ENCODE results near the gene CNNM4.

The CNNM4 gene

GRCh38 chr2:96835830-96836229 is 75.1 kb downstream of the CNNM4 start:
- no peak for TF ChIP-seq ZFP30 (CRISPR knock-in tag; IDR thresholded peaks at IDR 0.05)
- TF ChIP-seq RARB (CRISPR knock-in tag; IDR thresholded peaks at IDR 0.05) = no peak
- no peak for TF ChIP-seq ARNTL (CRISPR knock-in tag; IDR thresholded peaks at IDR 0.05; ENCODE audit: borderline replicate concordance, low read depth)
- no peak for TF ChIP-seq BACH2 (CRISPR knock-in tag; IDR thresholded peaks at IDR 0.05; ENCODE audit: borderline replicate concordance)
- TF ChIP-seq CSRNP3 (CRISPR knock-in tag; IDR thresholded peaks at IDR 0.05) = no peak
- no peak for TF ChIP-seq PATZ1 (CRISPR knock-in tag; IDR thresholded peaks at IDR 0.05; ENCODE audit: borderline replicate concordance)
- no peak for TF ChIP-seq GLIS3 (CRISPR knock-in tag; IDR thresholded peaks at IDR 0.05)
- TF ChIP-seq CREB5 (CRISPR knock-in tag; IDR thresholded peaks at IDR 0.05; ENCODE audit: low read depth) = no peak
- TF ChIP-seq TCF4 (CRISPR knock-in tag; IDR thresholded peaks at IDR 0.05; ENCODE audit: borderline replicate concordance) = no peak
- no peak for TF ChIP-seq SNAI2 (CRISPR knock-in tag; IDR thresholded peaks at IDR 0.05)
- no peak for TF ChIP-seq CSDC2 (CRISPR knock-in tag; IDR thresholded peaks at IDR 0.05)
- ATAC-seq = no peak

- no peak for TF ChIP-seq PATZ1 (CRISPR knock-in tag; IDR thresholded peaks at IDR 0.05; ENCODE audit: borderline replicate concordance)
- TF ChIP-seq BACH2 (CRISPR knock-in tag; IDR thresholded peaks at IDR 0.05; ENCODE audit: borderline replicate concordance) = no peak
- TF ChIP-seq CSRNP3 (CRISPR knock-in tag; IDR thresholded peaks at IDR 0.05) = no peak
- TF ChIP-seq CSDC2 (CRISPR knock-in tag; IDR thresholded peaks at IDR 0.05) = no peak
- TF ChIP-seq ZNF565 (CRISPR knock-in tag; conservative IDR thresholded peaks at IDR 0.05; ENCODE audit: low read depth) = no peak
- no peak for ATAC-seq
These were observed 76.9 kb downstream of the CNNM4 start for GRCh38 chr2:96837575-96837974.

DNA sequence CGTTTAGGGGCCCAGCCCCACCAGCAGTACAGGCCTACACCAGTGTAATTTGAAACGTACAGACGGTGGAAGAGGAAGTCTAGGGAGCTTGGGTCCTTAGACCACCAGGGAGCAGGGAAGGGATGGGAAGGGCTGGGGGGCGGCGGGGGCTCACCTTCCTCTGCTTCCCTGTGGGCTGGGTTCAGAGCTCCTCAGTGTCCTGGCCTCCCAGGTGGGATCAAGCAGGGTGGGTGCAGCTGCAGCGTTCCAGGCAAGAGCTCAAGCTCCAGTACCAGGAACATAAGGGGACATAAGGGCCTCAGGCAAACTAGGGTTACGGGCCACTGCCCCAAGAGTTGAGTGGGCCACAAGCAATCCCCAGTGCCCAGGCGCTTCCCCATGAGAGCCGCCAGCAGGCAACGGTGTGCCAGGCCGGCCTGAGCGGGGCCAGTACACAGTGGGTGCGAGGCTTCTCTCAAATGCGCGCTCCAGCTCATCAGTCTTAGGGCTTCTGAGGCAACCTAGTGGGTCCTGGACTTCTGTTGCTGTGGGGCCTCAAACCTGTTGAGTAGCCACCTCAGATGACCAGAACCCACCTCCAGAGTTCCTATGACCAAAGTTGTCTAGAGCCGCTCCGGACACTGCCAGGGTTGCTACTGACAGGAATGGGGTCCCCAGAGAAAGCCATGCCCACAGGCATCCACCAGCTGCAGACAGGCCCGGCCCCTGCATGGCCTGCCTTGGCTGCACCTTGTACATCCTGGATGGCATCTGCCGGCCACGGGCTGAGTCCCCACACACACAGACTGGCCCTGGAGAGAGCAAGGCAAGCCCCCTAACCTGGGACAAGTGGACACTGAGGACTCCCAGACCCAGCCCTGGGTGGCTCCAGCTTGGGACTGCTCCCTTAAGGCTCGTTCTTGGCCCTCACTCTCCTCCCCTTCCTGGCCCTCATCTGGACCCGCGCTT is 77.9 kb downstream of the CNNM4 start:
- TF ChIP-seq ISL1 (CRISPR knock-in tag; IDR thresholded peaks at IDR 0.05) = no peak
- no peak for TF ChIP-seq CSDC2 (CRISPR knock-in tag; IDR thresholded peaks at IDR 0.05)
- no peak for TF ChIP-seq CSRNP3 (CRISPR knock-in tag; IDR thresholded peaks at IDR 0.05)
- no peak for TF ChIP-seq TOX (CRISPR knock-in tag; IDR thresholded peaks at IDR 0.05; ENCODE audit: borderline replicate concordance)
- no peak for TF ChIP-seq BACH2 (CRISPR knock-in tag; IDR thresholded peaks at IDR 0.05; ENCODE audit: borderline replicate concordance)
- no peak for TF ChIP-seq TCF4 (CRISPR knock-in tag; IDR thresholded peaks at IDR 0.05; ENCODE audit: borderline replicate concordance)
- no peak for TF ChIP-seq ZFP30 (CRISPR knock-in tag; IDR thresholded peaks at IDR 0.05)
- no peak for TF ChIP-seq GLIS3 (CRISPR knock-in tag; IDR thresholded peaks at IDR 0.05)
- no peak for TF ChIP-seq PATZ1 (CRISPR knock-in tag; IDR thresholded peaks at IDR 0.05; ENCODE audit: borderline replicate concordance)
- TF ChIP-seq, protein P1, sequence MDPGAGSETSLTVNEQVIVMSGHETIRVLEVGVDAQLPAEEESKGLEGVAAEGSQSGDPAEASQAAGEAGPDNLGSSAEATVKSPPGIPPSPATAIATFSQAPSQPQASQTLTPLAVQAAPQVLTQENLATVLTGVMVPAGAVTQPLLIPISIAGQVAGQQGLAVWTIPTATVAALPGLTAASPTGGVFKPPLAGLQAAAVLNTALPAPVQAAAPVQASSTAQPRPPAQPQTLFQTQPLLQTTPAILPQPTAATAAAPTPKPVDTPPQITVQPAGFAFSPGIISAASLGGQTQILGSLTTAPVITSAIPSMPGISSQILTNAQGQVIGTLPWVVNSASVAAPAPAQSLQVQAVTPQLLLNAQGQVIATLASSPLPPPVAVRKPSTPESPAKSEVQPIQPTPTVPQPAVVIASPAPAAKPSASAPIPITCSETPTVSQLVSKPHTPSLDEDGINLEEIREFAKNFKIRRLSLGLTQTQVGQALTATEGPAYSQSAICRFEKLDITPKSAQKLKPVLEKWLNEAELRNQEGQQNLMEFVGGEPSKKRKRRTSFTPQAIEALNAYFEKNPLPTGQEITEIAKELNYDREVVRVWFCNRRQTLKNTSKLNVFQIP (CRISPR knock-in tag; IDR thresholded peaks at IDR 0.05; ENCODE audit: borderline replicate concordance, low read depth) = no peak
- no peak for TF ChIP-seq RARB (CRISPR knock-in tag; IDR thresholded peaks at IDR 0.05)
- TF ChIP-seq ESRRG (CRISPR knock-in tag; IDR thresholded peaks at IDR 0.05) = no peak
- TF ChIP-seq ZNF8 (CRISPR knock-in tag; IDR thresholded peaks at IDR 0.05) = no peak
- TF ChIP-seq CREB5 (CRISPR knock-in tag; IDR thresholded peaks at IDR 0.05; ENCODE audit: low read depth) = no peak
- no peak for TF ChIP-seq SNAI2 (CRISPR knock-in tag; IDR thresholded peaks at IDR 0.05)
- no peak for TF ChIP-seq ZC3H10 (CRISPR knock-in tag; IDR thresholded peaks at IDR 0.05)
- ATAC-seq = no peak

Data from SK-N-SH treated with all-trans-retinoic acid at 6 μM for 48 hours (cell line).